ENCODE measurements around the gene SLC35C1. TPM values are rescaled to one million over a fixed set of nuclear protein-coding genes. Genes with fewer than 3 reads are reported as not detected.

Gene SLC35C1
- total RNA-seq, 1 donor: 1.5 TPM

DNA sequence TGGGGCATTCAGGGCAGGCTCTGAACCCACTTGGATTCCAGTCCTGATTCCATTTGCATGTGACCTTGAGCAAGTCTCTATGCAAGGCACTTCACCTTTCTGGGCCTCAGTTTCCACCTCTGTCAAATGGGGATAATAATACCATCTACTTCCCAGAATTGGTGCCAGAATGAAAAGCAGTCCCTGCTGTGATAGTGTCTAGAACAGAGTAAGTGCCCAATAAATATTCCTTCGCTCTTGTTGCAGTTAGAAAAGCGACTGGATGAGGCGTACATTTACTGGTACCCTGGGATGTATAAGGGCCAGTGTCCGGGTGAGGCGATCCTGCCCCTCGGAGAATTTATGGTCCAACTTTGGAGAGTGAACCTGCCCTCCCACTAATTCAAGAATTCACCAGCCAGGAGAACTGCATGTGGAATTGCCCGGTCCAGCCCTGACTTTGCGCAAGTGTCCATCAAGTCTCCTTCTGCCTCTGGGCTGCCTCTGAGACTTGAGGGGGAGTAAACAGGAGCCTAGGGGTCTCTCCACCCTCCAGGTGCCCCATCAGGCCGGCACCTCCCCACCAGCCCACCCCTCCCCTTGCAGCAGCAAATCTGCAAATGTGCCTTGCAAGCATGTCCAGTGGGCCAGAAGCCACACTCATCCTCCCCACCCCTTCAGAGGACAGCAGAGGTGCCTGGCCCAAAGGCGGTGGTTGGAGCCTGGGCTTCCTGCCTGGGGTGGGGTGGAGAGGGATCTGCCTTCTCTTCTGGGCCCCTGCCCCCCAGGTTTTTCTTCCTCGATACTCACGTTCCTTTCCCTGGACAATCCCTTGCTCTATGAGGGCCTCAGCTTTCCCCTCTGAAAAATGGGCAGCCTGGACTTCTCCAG is 30.9 kb upstream of the SLC35C1 start:
- H3K27me3 ChIP-seq (ENCODE audit: insufficient read depth, low read length): no peaks in the 10 kb centered on the region
- no peaks in the 10 kb centered on the region for H3K9me3 ChIP-seq (ENCODE audit: low read depth, low read length)

DNA sequence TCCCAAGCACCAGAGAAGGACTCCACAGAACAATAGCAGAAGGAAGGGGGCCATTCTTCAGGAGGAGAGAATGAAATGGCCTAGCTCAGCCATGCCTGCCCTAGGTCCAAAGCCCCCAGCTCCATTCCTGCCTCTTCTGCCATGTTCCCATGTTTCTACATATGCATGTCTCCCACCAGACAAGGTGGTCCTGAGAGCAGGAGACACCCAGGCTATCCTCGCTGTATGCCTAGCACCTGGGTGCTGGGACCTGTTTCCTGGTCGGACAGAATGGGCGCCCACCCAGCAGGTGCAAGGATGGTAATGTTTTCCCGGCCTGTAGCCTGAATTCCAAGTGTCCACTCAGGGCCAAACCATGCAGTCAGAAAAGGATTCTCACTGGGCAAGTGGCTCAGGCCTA is 30.2 kb upstream of the SLC35C1 start:
- Histone ChIP-seq H3K9me3 (ENCODE audit: low read depth, low read length) (no peaks in the 10 kb centered on the region), H3K27me3 (ENCODE audit: insufficient read depth, low read length) (no peaks in the 10 kb centered on the region), H3K4me3 (ENCODE audit: low read length) (no peak overlapping the region), H3K4me1 (ENCODE audit: insufficient read depth, low read length) (peaks cover 10% of the 10 kb centered on the region)

More for the DNA sequence above, 30.9 kb upstream of the SLC35C1 start:
- Histone ChIP-seq H3K4me3 (ENCODE audit: low read length) (no peak overlapping the region), H3K4me1 (ENCODE audit: insufficient read depth, low read length) (peaks cover 10% of the 10 kb centered on the region)

DNA sequence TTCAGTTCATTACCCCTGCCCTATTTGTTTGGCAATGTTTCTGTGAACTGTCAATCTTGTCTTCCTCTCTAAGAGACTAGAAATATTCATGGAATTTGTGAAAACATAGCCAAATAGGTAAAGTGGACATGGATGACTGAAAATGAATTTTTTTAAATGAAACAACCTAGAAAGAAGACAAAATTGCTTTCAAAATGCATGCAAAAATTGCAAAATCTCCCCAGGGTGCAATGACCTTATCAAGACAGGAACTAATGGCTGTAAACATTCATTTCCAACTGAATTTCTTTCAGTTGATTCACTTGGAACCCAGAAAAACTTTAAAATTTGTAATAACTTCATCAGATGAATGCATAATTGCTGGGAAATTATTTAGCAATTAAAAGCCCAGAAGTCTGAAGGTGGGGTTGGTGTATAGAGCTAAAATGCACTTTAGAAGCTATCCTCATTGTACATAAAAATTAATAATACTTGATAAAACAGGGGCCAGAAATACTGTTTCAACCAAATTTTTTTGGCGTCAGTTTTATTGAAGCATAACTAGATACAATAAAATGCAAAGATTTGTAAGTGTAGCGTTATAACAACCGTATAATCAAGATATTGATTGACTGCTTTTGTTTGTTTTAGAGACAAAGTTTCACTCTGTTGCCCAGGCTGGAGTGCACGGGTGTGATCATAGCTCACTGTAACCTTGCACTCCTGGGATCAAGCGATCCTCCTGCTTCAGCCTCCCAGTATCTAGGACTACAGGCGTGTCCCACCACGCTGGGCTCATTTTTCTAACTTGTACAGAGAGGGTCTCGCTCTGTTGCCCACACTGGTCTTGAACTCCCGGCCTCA is 27.6 kb upstream of the SLC35C1 start:
- H3K9me3 ChIP-seq (ENCODE audit: low read depth, low read length): no peaks in the 10 kb centered on the region
- H3K4me3 ChIP-seq (ENCODE audit: low read length): no peak overlapping the region
- peaks cover 1% of the 10 kb centered on the region for H3K4me1 ChIP-seq (ENCODE audit: insufficient read depth, low read length)
- H3K27me3 ChIP-seq (ENCODE audit: insufficient read depth, low read length): no peaks in the 10 kb centered on the region

DNA sequence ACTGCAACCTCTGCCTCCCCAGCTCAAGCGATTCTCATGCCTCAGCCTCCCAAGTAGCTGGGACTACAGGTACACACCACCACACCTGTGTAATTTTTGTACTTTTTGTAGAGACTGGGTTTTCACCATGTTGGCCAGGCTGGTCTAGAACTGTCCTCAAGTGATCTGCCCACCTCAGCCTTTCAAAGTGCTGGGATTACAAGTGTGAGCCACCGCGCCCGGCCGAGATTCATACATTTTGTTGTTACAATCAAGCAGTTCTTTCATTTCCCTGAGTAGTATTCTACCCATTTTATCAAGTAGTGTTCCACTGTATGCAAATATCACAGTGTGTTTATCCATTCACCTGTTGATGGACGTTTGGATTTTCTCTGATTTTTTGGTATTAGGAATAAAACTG is 26.6 kb upstream of the SLC35C1 start:
- Histone ChIP-seq H3K4me1 (ENCODE audit: insufficient read depth, low read length) (no peaks in the 10 kb centered on the region), H3K9me3 (ENCODE audit: low read depth, low read length) (no peaks in the 10 kb centered on the region), H3K4me3 (ENCODE audit: low read length) (no peak overlapping the region), H3K27me3 (ENCODE audit: insufficient read depth, low read length) (peaks cover 5% of the 10 kb centered on the region)

DNA sequence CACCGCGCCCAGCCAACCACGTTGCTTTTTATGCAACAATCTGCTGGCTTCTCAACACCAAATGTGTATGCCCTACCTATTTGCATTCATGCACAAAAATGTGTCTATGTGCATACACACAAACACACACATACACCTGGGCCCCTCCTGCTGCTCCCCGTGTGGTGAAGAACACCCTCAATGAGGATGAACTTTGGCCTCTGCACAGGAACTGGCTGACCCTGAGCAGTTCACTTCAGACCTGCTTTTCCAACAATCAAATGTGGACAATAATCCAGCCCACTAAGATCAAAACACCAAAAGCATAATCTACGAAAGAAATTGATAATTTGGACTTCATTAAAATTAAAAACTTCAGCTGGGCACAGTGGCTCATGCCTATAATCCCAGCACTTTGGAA is 25.3 kb upstream of the SLC35C1 start:
- Histone ChIP-seq H3K4me1 (ENCODE audit: insufficient read depth, low read length) (no peaks in the 10 kb centered on the region), H3K9me3 (ENCODE audit: low read depth, low read length) (no peaks in the 10 kb centered on the region), H3K4me3 (ENCODE audit: low read length) (no peak overlapping the region), H3K27me3 (ENCODE audit: insufficient read depth, low read length) (peaks cover 5% of the 10 kb centered on the region)

DNA sequence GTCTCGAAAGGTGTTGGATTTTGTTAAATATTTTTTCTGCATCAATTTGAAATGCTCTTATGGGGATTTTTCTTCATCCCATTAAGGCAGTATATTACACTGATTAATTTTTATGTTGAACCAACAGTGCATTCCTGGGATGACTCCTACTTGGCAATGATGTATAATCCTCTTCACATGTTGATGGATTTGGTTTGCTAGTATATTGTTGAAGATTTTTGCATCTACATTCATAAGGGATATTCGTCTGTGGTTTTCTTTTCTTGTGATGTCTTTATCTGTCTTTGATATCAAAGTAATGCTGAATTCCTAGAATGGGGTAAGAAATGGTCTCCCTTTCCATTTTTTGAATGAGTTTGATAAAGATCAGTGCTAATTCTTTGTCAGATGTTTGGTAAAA is 18.7 kb upstream of the SLC35C1 start:
- Histone ChIP-seq H3K4me3 (ENCODE audit: low read length) (no peak overlapping the region), H3K4me1 (ENCODE audit: insufficient read depth, low read length) (no peaks in the 10 kb centered on the region), H3K9me3 (ENCODE audit: low read depth, low read length) (peaks cover 6% of the 10 kb centered on the region), H3K27me3 (ENCODE audit: insufficient read depth, low read length) (peaks cover 11% of the 10 kb centered on the region)

DNA sequence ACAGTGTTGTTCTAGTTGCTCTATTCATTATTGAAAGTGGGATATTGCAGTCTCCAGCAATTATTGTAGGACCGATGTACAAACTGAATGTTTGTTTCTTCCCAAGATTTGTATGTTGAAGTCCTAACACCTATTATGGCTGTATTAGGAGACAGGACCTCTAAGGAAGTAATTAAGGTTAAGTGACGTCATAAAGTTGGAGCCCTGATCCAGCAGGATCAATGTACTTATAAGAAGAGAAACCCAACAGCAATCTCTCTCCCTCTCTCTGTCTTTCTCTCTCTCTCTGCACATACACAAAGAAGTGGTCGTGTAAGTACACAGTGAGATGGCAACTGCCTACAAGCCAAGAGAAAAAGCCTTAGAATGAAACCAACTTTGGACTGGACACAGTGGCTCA is 16.1 kb upstream of the SLC35C1 start:
- H3K27me3 ChIP-seq (ENCODE audit: insufficient read depth, low read length): peaks cover 13% of the 10 kb centered on the region
- no peaks in the 10 kb centered on the region for H3K4me1 ChIP-seq (ENCODE audit: insufficient read depth, low read length)
- peaks cover 6% of the 10 kb centered on the region for H3K9me3 ChIP-seq (ENCODE audit: low read depth, low read length)
- no peak overlapping the region for H3K4me3 ChIP-seq (ENCODE audit: low read length)

DNA sequence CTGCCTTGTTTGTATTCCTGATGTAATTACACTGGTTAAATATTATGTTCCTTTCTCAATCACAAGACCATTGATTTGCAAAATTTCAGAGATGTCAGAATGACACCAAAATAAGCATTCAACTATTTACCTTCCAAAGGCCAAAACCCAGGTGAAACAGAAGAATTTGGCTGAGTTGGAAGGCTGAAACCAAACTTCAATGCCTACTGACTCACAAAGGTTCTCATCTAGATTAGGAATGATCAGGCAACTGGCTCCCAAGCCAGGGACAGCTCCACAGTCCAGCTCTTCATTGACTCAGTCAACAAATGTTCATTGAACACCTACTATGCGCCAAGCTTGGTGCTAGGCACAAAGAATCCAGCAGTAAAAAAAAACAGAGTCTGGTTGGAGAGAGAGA is 13.4 kb upstream of the SLC35C1 start:
- Histone ChIP-seq H3K4me1 (ENCODE audit: insufficient read depth, low read length) (no peaks in the 10 kb centered on the region), H3K27me3 (ENCODE audit: insufficient read depth, low read length) (peaks cover 7% of the 10 kb centered on the region), H3K4me3 (ENCODE audit: low read length) (no peak overlapping the region), H3K9me3 (ENCODE audit: low read depth, low read length) (no peaks in the 10 kb centered on the region)

DNA sequence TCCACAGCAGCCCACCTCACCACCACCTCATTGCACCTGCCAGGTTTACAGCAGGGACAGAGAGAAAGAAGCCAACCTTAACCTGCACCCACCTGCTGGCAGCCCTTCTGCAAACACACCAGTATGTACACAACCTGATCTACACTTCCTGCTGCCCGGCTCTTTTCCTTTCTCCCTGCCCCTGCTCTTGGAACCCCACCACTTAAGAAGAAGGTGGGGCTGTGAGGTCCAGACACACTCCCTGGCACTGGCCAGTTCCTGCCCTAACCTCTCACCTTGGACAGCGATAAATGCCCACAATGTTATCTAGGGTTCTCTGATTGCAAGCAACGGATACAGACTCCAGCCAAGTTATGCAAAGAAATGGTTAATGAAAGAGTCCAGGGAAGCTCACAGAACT is 10.8 kb upstream of the SLC35C1 start:
- H3K4me1 ChIP-seq (ENCODE audit: insufficient read depth, low read length): no peaks in the 10 kb centered on the region
- no peaks in the 10 kb centered on the region for H3K9me3 ChIP-seq (ENCODE audit: low read depth, low read length)
- peaks cover 7% of the 10 kb centered on the region for H3K27me3 ChIP-seq (ENCODE audit: insufficient read depth, low read length)

DNA sequence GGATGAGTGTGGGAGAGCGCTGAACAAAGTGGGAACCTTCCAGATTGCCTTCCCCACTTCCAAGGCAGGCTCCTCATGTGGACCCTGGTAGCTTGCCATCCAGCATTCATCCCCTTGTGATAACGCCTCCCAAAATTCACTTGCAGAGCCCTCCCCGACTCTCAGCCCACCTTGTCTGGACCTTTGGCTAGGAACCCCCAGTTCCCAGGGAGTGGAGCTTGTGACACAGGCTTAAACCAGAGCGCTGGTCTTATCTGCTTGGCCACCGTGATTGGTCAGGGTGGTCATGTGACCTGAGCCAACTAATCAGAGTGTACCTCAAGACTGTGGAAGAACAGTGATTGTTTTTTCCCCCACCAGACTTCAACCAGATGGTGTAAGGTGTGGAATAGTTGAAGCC is 9.6 kb upstream of the SLC35C1 start:
- no peak overlapping the region for H3K4me3 ChIP-seq (ENCODE audit: low read length)
- no peaks in the 10 kb centered on the region for H3K9me3 ChIP-seq (ENCODE audit: low read depth, low read length)
- peaks cover 7% of the 10 kb centered on the region for H3K27me3 ChIP-seq (ENCODE audit: insufficient read depth, low read length)
- H3K4me1 ChIP-seq (ENCODE audit: insufficient read depth, low read length): no peaks in the 10 kb centered on the region

More for the DNA sequence above, 10.8 kb upstream of the SLC35C1 start:
- no peak overlapping the region for H3K4me3 ChIP-seq (ENCODE audit: low read length)

DNA sequence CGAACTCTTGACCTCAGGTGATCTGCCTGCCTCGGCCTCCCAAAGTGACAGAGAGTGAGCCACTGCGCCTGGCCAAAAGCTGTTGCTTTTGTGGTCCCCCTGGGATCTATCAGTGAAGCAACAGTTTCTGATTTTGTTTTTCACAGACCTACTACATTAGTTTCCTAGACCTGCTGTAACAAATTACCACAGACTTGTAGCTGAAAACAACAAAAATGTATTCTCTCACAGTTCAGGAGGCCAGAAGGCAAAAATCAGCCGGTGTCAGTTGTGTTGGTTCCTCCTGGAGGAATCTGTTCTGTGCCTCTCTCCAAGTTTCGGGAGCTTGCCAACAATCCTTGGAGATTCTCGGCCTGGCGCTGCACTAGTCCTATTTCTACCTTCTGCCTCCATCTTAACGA is 8.5 kb upstream of the SLC35C1 start:
- H3K27me3 ChIP-seq (ENCODE audit: insufficient read depth, low read length): peaks cover 5% of the 10 kb centered on the region
- no peak overlapping the region for H3K4me3 ChIP-seq (ENCODE audit: low read length)
- no peaks in the 10 kb centered on the region for H3K9me3 ChIP-seq (ENCODE audit: low read depth, low read length)
- no peaks in the 10 kb centered on the region for H3K4me1 ChIP-seq (ENCODE audit: insufficient read depth, low read length)

DNA sequence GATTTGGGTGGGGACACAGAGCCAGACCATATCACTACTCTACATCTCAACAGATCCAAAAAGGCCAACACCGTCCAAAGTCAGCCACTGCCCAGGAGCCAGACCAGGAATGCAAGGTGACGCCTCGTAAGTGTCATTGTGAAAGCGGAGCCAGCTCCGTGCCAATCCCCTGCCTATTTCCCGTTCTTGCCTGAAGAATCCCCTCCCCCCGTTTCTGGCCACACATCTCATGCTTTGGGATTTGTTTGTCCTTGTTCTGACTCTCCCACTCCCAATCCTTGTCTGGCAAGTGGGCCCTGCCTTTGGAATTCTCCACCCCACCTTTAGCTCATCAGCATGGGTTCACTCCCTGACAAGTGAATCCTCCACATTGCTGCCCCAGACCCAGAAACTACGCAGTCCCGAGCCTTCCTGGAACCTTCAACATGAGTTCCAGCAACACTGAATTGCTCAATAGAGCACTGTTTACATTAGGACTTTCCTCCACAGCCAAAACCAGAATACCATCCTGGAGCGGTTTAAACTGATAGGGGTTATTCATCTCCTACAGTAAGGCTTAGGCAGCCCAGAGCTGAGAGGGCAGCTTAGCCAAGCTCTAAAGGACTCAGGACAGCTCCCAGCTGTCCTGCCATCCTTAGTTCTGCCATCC is 6.0 kb upstream of the SLC35C1 start:
- H3K27me3 ChIP-seq (ENCODE audit: insufficient read depth, low read length): no peaks in the 10 kb centered on the region
- peaks cover 3% of the 10 kb centered on the region for H3K4me1 ChIP-seq (ENCODE audit: insufficient read depth, low read length)
- H3K4me3 ChIP-seq (ENCODE audit: low read length): no peak overlapping the region
- no peaks in the 10 kb centered on the region for H3K9me3 ChIP-seq (ENCODE audit: low read depth, low read length)

DNA sequence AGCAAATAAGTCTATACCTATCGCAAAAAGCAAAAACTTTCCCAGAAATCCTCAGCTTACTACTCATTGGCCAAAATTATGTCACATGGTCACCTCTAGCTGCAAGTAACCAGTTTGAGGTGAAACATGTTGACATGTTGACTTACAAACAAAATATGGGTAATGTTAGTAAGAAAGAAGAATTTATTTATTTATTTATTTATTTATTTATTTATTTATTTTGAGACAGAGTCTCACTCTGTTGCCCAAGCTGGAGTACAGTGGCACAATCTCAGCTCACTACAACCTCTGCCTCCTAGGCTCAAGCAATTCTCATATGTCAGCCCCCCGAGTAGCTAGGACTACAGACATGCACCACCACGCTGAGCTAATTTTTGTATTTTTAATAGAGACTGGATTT is 5.4 kb upstream of the SLC35C1 start:
- H3K27me3 ChIP-seq (ENCODE audit: insufficient read depth, low read length): no peaks in the 10 kb centered on the region
- H3K9me3 ChIP-seq (ENCODE audit: low read depth, low read length): no peaks in the 10 kb centered on the region
- peaks cover 6% of the 10 kb centered on the region for H3K4me1 ChIP-seq (ENCODE audit: insufficient read depth, low read length)
- H3K4me3 ChIP-seq (ENCODE audit: low read length): no peak overlapping the region

DNA sequence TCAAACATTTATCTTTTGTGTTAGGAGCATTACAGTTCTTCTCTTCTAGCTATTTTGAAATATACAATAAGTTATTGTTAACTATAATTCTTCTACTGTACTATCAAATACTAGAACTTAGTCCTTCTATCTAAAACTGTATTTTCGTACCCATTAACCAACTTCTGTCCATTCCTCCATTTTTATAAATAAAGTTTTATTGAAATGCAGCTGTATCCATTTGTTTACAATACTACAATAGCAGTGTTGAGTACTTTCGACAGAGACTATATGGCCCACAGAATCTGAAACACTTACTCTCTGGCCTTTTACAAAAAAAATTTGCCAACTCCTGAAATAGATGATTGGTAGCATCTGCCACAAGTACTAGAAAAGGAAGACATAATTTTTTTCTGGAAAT is 4.7 kb upstream of the SLC35C1 start:
- H3K9me3 ChIP-seq (ENCODE audit: low read depth, low read length): no peaks in the 10 kb centered on the region
- no peaks in the 10 kb centered on the region for H3K27me3 ChIP-seq (ENCODE audit: insufficient read depth, low read length)
- no peak overlapping the region for H3K4me3 ChIP-seq (ENCODE audit: low read length)
- peaks cover 6% of the 10 kb centered on the region for H3K4me1 ChIP-seq (ENCODE audit: insufficient read depth, low read length)

DNA sequence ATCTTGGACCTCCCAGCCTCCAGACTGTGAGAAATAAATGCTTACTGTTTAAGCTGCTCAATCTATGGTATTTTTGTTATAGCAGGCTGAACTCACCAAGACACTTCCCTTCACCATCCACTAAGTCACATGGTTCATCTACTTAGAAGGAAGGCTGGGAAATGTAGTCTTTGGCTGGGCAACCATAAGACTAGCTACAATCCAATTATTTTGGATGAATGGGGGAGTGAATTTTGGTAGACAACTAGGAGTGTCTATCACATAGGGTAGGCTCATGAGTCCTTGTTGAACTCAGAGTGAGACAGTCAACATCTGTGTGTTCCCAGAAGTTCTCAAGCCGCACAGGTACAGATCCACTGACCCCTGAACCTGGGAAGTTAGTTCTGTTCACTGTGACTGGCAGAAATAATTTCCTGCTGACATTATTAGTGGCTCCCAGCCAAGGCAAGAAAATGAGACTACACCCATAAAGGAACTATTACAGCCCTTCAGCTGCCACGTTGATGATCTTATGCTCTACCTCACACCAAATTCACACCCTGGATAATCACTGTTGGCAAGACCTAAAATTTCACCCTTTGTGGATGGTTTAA is 3.1 kb upstream of the SLC35C1 start:
- Histone ChIP-seq H3K9me3 (ENCODE audit: low read depth, low read length) (no peaks in the 10 kb centered on the region), H3K4me1 (ENCODE audit: insufficient read depth, low read length) (peaks cover 21% of the 10 kb centered on the region), H3K27me3 (ENCODE audit: insufficient read depth, low read length) (no peaks in the 10 kb centered on the region), H3K4me3 (ENCODE audit: low read length) (no peak overlapping the region)
